Activated T-helper 17 cell treated with anti-CD3 and anti-CD28 coated beads, Interleukin-2, amount 50 U/mL, for 72 hours (primary cell): ENCODE results near the gene OR6Q1. TPM values are rescaled to one million over a fixed set of nuclear protein-coding genes. Genes with fewer than 3 reads are reported as not detected.

ENCODE experiments used
- ATAC-seq: fragments of 150-1000 bp; cut with Tn5 transposase; replicated peaks from 2 replicates; pipeline ENCODE4 v1.10.0; 2021; ENCODE audit warnings: mild to moderate bottlenecking, moderate library complexity
- H3K27ac Mint-ChIP-seq: one replicate; pipeline ENCODE4 v1.8.0; 2022; ENCODE audit warnings: mixed read lengths
- H3K27me3 Mint-ChIP-seq: one replicate; pipeline ENCODE4 v1.8.0; 2022; ENCODE audit warnings: mixed read lengths
- H3K36me3 Mint-ChIP-seq: one replicate; pipeline ENCODE4 v1.8.0; 2022; ENCODE audit warnings: low read depth, mild to moderate bottlenecking, mixed read lengths
- H3K4me1 Mint-ChIP-seq: one replicate; pipeline ENCODE4 v1.8.0; 2022; ENCODE audit warnings: mixed read lengths
- H3K4me3 Mint-ChIP-seq: one replicate; pipeline ENCODE4 v1.8.0; 2022; ENCODE audit warnings: mild to moderate bottlenecking, mixed read lengths
- H3K9me3 Mint-ChIP-seq: one replicate; pipeline ENCODE4 v1.8.0; 2022; ENCODE audit warnings: mixed read lengths
- total RNA-seq, 2 donors: library from RNA; stranded (reverse); gene quantifications; one replicate each; pipeline ENCODE4 v1.2.3, GENCODE V29; 2022

Gene OR6Q1
- total RNA-seq, 2 donors from 2014 or later, result 0.26 TPM; not detected in 1

- H3K27me3 Mint-ChIP-seq, result peaks cover 20% of the 10 kb centered on the region
- no peak overlapping the region for H3K4me3 Mint-ChIP-seq
Measured at GRCh38 chr11:58028687-58029411, 1.9 kb upstream of the OR6Q1 start.

GRCh38 chr11:58034471-58034870 lies 3.7 kb downstream of the OR6Q1 start:
- Mint-ChIP-seq H3K4me3 (no peak overlapping the region), H3K27ac (no peak overlapping the region), H3K27me3 (peaks cover 14% of the 10 kb centered on the region), H3K9me3 (peaks cover 7% of the 10 kb centered on the region), H3K36me3 (no peaks in the 10 kb centered on the region), H3K4me1 (no peaks in the 10 kb centered on the region)
- ATAC-seq, result no peak

More at GRCh38 chr11:58028687-58029411, 1.9 kb upstream of the OR6Q1 start:
- Mint-ChIP-seq H3K36me3 (no peaks in the 10 kb centered on the region), H3K27ac (no peak overlapping the region), H3K9me3 (peaks cover 7% of the 10 kb centered on the region), H3K4me1 (no peaks in the 10 kb centered on the region)
- no peak for ATAC-seq

GRCh38 chr11:58039589-58039988 lies 8.8 kb downstream of the OR6Q1 start:
- peaks cover 14% of the 10 kb centered on the region for H3K27me3 Mint-ChIP-seq
- ATAC-seq, result no peak
- H3K4me3 Mint-ChIP-seq, result no peak overlapping the region
- H3K4me1 Mint-ChIP-seq, result no peaks in the 10 kb centered on the region
- no peaks in the 10 kb centered on the region for H3K9me3 Mint-ChIP-seq
- H3K36me3 Mint-ChIP-seq, result no peaks in the 10 kb centered on the region
- H3K27ac Mint-ChIP-seq, result no peak overlapping the region

- peaks cover 5% of the 10 kb centered on the region for H3K9me3 Mint-ChIP-seq
- no peak overlapping the region for H3K4me3 Mint-ChIP-seq
- H3K27me3 Mint-ChIP-seq, result peaks cover 23% of the 10 kb centered on the region
- no peaks in the 10 kb centered on the region for H3K4me1 Mint-ChIP-seq
- no peak overlapping the region for H3K27ac Mint-ChIP-seq
- ATAC-seq, result no peak
- no peaks in the 10 kb centered on the region for H3K36me3 Mint-ChIP-seq
Measured at GRCh38 chr11:58043379-58043778, 12.6 kb downstream of the OR6Q1 start.

GRCh38 chr11:58046231-58046630 lies 15.5 kb downstream of the OR6Q1 start:
- no peak for ATAC-seq
- Mint-ChIP-seq H3K9me3 (peaks cover 5% of the 10 kb centered on the region), H3K36me3 (no peaks in the 10 kb centered on the region), H3K27ac (no peak overlapping the region), H3K27me3 (peaks cover 15% of the 10 kb centered on the region), H3K4me3 (no peak overlapping the region), H3K4me1 (no peaks in the 10 kb centered on the region)

GRCh38 chr11:58047818-58048217 lies 17.1 kb downstream of the OR6Q1 start:
- Mint-ChIP-seq H3K4me3 (no peak overlapping the region), H3K4me1 (no peaks in the 10 kb centered on the region), H3K9me3 (peaks cover 5% of the 10 kb centered on the region), H3K36me3 (no peaks in the 10 kb centered on the region), H3K27me3 (peaks cover 12% of the 10 kb centered on the region), H3K27ac (no peak overlapping the region)
- ATAC-seq, result no peak

- Mint-ChIP-seq H3K27me3 (peaks cover 3% of the 10 kb centered on the region), H3K4me3 (no peak overlapping the region)
- ATAC-seq, result no peak
Measured at GRCh38 chr11:58055806-58056401, 25.2 kb downstream of the OR6Q1 start.

GRCh38 chr11:58057481-58057880 lies 26.7 kb downstream of the OR6Q1 start:
- Mint-ChIP-seq H3K27me3 (peaks cover 3% of the 10 kb centered on the region), H3K27ac (no peak overlapping the region), H3K4me3 (no peak overlapping the region), H3K36me3 (no peaks in the 10 kb centered on the region), H3K9me3 (no peaks in the 10 kb centered on the region), H3K4me1 (no peaks in the 10 kb centered on the region)
- no peak for ATAC-seq

More at GRCh38 chr11:58055806-58056401, 25.2 kb downstream of the OR6Q1 start:
- Mint-ChIP-seq H3K9me3 (no peaks in the 10 kb centered on the region), H3K36me3 (no peaks in the 10 kb centered on the region), H3K4me1 (no peaks in the 10 kb centered on the region), H3K27ac (no peak overlapping the region)

GRCh38 chr11:58058276-58059006 lies 27.7 kb downstream of the OR6Q1 start:
- Mint-ChIP-seq H3K4me3 (no peak overlapping the region), H3K36me3 (no peaks in the 10 kb centered on the region)
- no peak for ATAC-seq

GRCh38 chr11:58059007-58059350 lies 28.2 kb downstream of the OR6Q1 start:
- peaks cover 3% of the 10 kb centered on the region for H3K27me3 Mint-ChIP-seq
- no peaks in the 10 kb centered on the region for H3K36me3 Mint-ChIP-seq
- H3K27ac Mint-ChIP-seq, result no peak overlapping the region
- H3K4me1 Mint-ChIP-seq, result no peaks in the 10 kb centered on the region
- H3K9me3 Mint-ChIP-seq, result no peaks in the 10 kb centered on the region
- H3K4me3 Mint-ChIP-seq, result no peak overlapping the region
- ATAC-seq, result no peak

More at GRCh38 chr11:58058276-58059006, 27.7 kb downstream of the OR6Q1 start:
- Mint-ChIP-seq H3K27ac (no peak overlapping the region), H3K4me1 (no peaks in the 10 kb centered on the region), H3K9me3 (no peaks in the 10 kb centered on the region), H3K27me3 (peaks cover 3% of the 10 kb centered on the region)

GRCh38 chr11:58060535-58060934 lies 29.8 kb downstream of the OR6Q1 start:
- no peaks in the 10 kb centered on the region for H3K4me1 Mint-ChIP-seq
- H3K4me3 Mint-ChIP-seq, result no peak overlapping the region
- no peaks in the 10 kb centered on the region for H3K9me3 Mint-ChIP-seq
- H3K27ac Mint-ChIP-seq, result no peak overlapping the region
- peaks cover 8% of the 10 kb centered on the region for H3K27me3 Mint-ChIP-seq
- no peaks in the 10 kb centered on the region for H3K36me3 Mint-ChIP-seq
- no peak for ATAC-seq

GRCh38 chr11:58060939-58061672 lies 30.4 kb downstream of the OR6Q1 start:
- no peak overlapping the region for H3K27ac Mint-ChIP-seq
- no peaks in the 10 kb centered on the region for H3K9me3 Mint-ChIP-seq
- no peak overlapping the region for H3K4me3 Mint-ChIP-seq
- H3K4me1 Mint-ChIP-seq, result no peaks in the 10 kb centered on the region
- peaks cover 8% of the 10 kb centered on the region for H3K27me3 Mint-ChIP-seq
- no peaks in the 10 kb centered on the region for H3K36me3 Mint-ChIP-seq
- no peak for ATAC-seq

- Mint-ChIP-seq H3K9me3 (no peaks in the 10 kb centered on the region), H3K27ac (no peak overlapping the region), H3K27me3 (peaks cover 8% of the 10 kb centered on the region), H3K4me3 (no peak overlapping the region), H3K36me3 (no peaks in the 10 kb centered on the region), H3K4me1 (no peaks in the 10 kb centered on the region)
- ATAC-seq, result peak; percentile 68
Measured at GRCh38 chr11:58061813-58062212, 31.1 kb downstream of the OR6Q1 start.

- H3K4me3 Mint-ChIP-seq, result no peak overlapping the region
- H3K9me3 Mint-ChIP-seq, result no peaks in the 10 kb centered on the region
- H3K4me1 Mint-ChIP-seq, result no peaks in the 10 kb centered on the region
- no peak overlapping the region for H3K27ac Mint-ChIP-seq
- no peak for ATAC-seq
- H3K36me3 Mint-ChIP-seq, result no peaks in the 10 kb centered on the region
- H3K27me3 Mint-ChIP-seq, result peaks cover 5% of the 10 kb centered on the region
Measured at GRCh38 chr11:58067685-58068084, 36.9 kb downstream of the OR6Q1 start.
